Panc1 (cell line): ENCODE results near the gene OIP5. TPM values are rescaled to one million over a fixed set of nuclear protein-coding genes. Genes with fewer than 3 reads are reported as not detected.

Experiments
- ATAC-seq: fragments of 200-7000 bp; cut with Tn5 transposase; 2 replicates; pipeline ENCODE4 v1.9.1; 2020; ENCODE audit warnings: mild to moderate bottlenecking, moderate library complexity
- BruUV-seq: library from RNA; stranded (reverse); fragments of 400-500 nt; replicated peaks from 2 replicates; lab custom pipeline; 2021; lab: Mats Ljungman, UMichigan
- CTCF ChIA-PET: fragments of 300-600 bp; sonication (Branson Sonifier 250); formaldehyde crosslinking; loops from one replicate; lab custom pipeline; 2022; ENCODE audit warnings: antibody characterized with exemption; lab: Charles Lee
- POLR2A ChIA-PET: fragments of 300-600 bp; sonication (Branson Sonifier 250); formaldehyde crosslinking; loops from one replicate; lab custom pipeline; 2022; ENCODE audit warnings: antibody characterized with exemption; lab: Charles Lee
- DNase-seq: peaks from one replicate; pipeline ENCODE4 v3.0.0-alpha.2; 2010; ENCODE audit warnings: low read depth, low spot score
- H3K27ac ChIP-seq: 2 replicates; pipeline ENCODE4 v1.5.1; 2011; ENCODE audit warnings: mild to moderate bottlenecking, low read length, inconsistent platforms
- H3K27me3 ChIP-seq: fragments of 200-500 bp; sonication (Bioruptor generic); 2 replicates; pipeline ENCODE4 v1.6.0; 2014; ENCODE audit warnings: low read length, inconsistent platforms; ENCODE audit not compliant: control insufficient read depth, insufficient read depth
- H3K36me3 ChIP-seq: fragments of 200-500 bp; sonication (Bioruptor generic); 2 replicates; pipeline ENCODE4 v1.5.1; 2014; ENCODE audit warnings: inconsistent platforms, mild to moderate bottlenecking, low read length, moderate library complexity; ENCODE audit not compliant: control insufficient read depth, insufficient read depth
- H3K4me1 ChIP-seq: 2 replicates; pipeline ENCODE4 v1.5.1; 2011; ENCODE audit warnings: inconsistent platforms, mild to moderate bottlenecking, low read length, moderate library complexity; ENCODE audit not compliant: control insufficient read depth, insufficient read depth
- H3K4me3 ChIP-seq, 2 experiments: 2 replicates each; pipeline ENCODE4 v1.5.1; 2011 to 2012; ENCODE audit warnings: low read depth in 2 of 2, low read length in 2 of 2, mild to moderate bottlenecking in 2 of 2, inconsistent platforms in 1 of 2, moderate library complexity in 1 of 2
- H3K9me3 ChIP-seq: fragments of 200-500 bp; sonication (Bioruptor generic); 2 replicates; pipeline ENCODE4 v1.5.1; 2014; ENCODE audit warnings: low read depth, mild to moderate bottlenecking, inconsistent platforms, low read length, moderate library complexity; ENCODE audit not compliant: control insufficient read depth, insufficient read depth
- POLR2AphosphoS5 ChIP-seq: IDR thresholded peaks from 2 replicates; pipeline ENCODE4 v1.6.1; 2012; ENCODE audit warnings: mild to moderate bottlenecking, low read depth, low read length, moderate library complexity
- SIN3A ChIP-seq: IDR thresholded peaks from 2 replicates; pipeline ENCODE4 v1.6.1; 2012; ENCODE audit warnings: low read depth, mild to moderate bottlenecking, low read length, moderate library complexity, borderline replicate concordance; ENCODE audit not compliant: insufficient read depth
- TCF7L2 ChIP-seq: IDR thresholded peaks from 2 replicates; pipeline ENCODE4 v1.6.1; 2011; ENCODE audit warnings: mild to moderate bottlenecking, low read depth, low read length, inconsistent platforms
- in situ Hi-C: cut with HindIII; loops from 2 replicates; pipeline ENCODE4 v1.10.0; 2016; ENCODE audit warnings: low sequenced_read_pairs, low pct_unique_long_range_greater_than_20kb
- intact Hi-C: fragments of 100-400 bp; cut with micrococcal nuclease; formaldehyde crosslinking; loops from one replicate; pipeline ENCODE4 v1.10.0; 2022; ENCODE audit not compliant: unreplicated experiment
- total RNA-seq: library from RNA; stranded (reverse); gene quantifications from one replicate; pipeline ENCODE4 v1.2.1, GENCODE V29; 2021; ENCODE audit not compliant: unreplicated experiment
- TF ChIP-seq, protein P1 (sequence below), 2 experiments: IDR thresholded peaks; 2 replicates each; pipeline ENCODE4 v1.6.1; 2011 to 2012; ENCODE audit warnings: low read depth in 2 of 2, control low read depth in 1 of 2, low read length in 1 of 2, mild to moderate bottlenecking in 1 of 2, moderate library complexity in 1 of 2; ENCODE audit not compliant: insufficient read depth in 1 of 2
- TF ChIP-seq, protein P2 (sequence below): fragments of 450-650 bp; IDR thresholded peaks from 2 replicates; pipeline ENCODE4 v1.5.1; 2017; ENCODE audit warnings: mild to moderate bottlenecking

Gene OIP5
- total RNA-seq, 1 experiment from 2014 or later: 26.7 TPM

DNA sequence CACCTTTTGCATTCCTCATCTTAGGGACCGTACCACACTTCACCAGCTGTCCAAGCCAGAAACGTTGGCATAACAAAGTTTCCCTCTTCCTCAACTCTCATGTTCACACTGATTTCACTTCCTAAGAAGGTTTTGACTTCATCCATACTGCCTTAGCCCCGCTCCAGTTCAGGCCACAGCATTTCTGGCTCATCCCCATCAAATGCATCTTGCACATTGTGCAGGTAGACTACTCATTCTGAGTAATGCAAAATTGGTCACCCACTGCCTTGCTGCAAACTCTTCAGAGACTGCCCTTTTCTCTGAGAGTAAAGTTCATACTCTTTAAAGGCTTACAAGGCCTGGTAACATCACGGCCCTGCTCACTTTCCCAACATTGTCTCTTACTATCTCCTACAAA is 9.1 kb upstream of the OIP5 start:
- intact Hi-C loops (no loop called here), in situ Hi-C loops (no loop called here)
- no peak for DNase-seq
- ATAC-seq: no peak
- BruUV-seq: no TSS peak
- CTCF ChIA-PET: no interaction called here
- Histone ChIP-seq H3K9me3 (no peaks in the 10 kb centered on the region), H3K27me3 (no peaks in the 10 kb centered on the region), H3K4me3 (no peak overlapping the region), H3K27ac (no peak overlapping the region), H3K36me3 (peaks cover 13% of the 10 kb centered on the region; the same call in 1 of the 2 replicates), H3K4me1 (peaks cover 3% of the 10 kb centered on the region; the same call in 1 of the 2 replicates)
- TF ChIP-seq, protein P1, sequence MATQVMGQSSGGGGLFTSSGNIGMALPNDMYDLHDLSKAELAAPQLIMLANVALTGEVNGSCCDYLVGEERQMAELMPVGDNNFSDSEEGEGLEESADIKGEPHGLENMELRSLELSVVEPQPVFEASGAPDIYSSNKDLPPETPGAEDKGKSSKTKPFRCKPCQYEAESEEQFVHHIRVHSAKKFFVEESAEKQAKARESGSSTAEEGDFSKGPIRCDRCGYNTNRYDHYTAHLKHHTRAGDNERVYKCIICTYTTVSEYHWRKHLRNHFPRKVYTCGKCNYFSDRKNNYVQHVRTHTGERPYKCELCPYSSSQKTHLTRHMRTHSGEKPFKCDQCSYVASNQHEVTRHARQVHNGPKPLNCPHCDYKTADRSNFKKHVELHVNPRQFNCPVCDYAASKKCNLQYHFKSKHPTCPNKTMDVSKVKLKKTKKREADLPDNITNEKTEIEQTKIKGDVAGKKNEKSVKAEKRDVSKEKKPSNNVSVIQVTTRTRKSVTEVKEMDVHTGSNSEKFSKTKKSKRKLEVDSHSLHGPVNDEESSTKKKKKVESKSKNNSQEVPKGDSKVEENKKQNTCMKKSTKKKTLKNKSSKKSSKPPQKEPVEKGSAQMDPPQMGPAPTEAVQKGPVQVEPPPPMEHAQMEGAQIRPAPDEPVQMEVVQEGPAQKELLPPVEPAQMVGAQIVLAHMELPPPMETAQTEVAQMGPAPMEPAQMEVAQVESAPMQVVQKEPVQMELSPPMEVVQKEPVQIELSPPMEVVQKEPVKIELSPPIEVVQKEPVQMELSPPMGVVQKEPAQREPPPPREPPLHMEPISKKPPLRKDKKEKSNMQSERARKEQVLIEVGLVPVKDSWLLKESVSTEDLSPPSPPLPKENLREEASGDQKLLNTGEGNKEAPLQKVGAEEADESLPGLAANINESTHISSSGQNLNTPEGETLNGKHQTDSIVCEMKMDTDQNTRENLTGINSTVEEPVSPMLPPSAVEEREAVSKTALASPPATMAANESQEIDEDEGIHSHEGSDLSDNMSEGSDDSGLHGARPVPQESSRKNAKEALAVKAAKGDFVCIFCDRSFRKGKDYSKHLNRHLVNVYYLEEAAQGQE (IDR thresholded peaks at IDR 0.05; ENCODE audit: insufficient read depth in 1 of 2, low read depth in 2 of 2, low read length in 1 of 2): no peak
- TF ChIP-seq SIN3A (no peak), POLR2AphosphoS5 (no peak), TCF7L2 (no peak)
- TF ChIP-seq, protein P2, sequence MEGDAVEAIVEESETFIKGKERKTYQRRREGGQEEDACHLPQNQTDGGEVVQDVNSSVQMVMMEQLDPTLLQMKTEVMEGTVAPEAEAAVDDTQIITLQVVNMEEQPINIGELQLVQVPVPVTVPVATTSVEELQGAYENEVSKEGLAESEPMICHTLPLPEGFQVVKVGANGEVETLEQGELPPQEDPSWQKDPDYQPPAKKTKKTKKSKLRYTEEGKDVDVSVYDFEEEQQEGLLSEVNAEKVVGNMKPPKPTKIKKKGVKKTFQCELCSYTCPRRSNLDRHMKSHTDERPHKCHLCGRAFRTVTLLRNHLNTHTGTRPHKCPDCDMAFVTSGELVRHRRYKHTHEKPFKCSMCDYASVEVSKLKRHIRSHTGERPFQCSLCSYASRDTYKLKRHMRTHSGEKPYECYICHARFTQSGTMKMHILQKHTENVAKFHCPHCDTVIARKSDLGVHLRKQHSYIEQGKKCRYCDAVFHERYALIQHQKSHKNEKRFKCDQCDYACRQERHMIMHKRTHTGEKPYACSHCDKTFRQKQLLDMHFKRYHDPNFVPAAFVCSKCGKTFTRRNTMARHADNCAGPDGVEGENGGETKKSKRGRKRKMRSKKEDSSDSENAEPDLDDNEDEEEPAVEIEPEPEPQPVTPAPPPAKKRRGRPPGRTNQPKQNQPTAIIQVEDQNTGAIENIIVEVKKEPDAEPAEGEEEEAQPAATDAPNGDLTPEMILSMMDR: no peak
- POLR2A ChIA-PET: no interaction called here

DNA sequence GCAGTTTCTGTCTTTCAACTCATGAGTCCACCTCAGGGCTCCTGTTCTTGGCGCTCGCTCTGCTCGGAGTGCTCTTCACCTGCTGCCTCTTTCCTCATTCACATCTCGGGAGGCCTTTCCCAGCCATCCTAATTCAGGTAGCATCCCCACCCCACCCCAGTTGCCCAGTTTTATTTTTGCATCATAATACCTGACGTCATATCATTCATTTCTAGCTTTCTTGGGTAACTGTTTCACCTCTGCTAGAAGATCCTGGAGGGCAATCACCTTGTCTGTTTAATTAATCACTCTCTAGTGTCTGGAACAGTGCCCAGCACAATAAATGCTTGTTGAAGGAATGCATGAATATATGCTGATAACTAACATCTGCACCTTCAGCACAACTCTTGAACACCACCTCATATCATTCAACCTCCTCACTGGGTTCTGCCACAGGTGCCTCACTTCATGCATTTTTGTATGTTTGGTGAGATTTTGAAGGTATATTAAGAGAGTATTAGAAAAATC is 7.9 kb upstream of the OIP5 start:
- H3K36me3 ChIP-seq: peaks cover 17% of the 10 kb centered on the region; the same call in 1 of the 2 replicates

More for the DNA sequence above, 7.9 kb upstream of the OIP5 start:
- Histone ChIP-seq H3K27me3 (no peaks in the 10 kb centered on the region), H3K4me1 (peaks cover 3% of the 10 kb centered on the region; the same call in 1 of the 2 replicates), H3K27ac (no peak overlapping the region), H3K9me3 (no peaks in the 10 kb centered on the region), H3K4me3 (no peak overlapping the region)
- no peak for TF ChIP-seq TCF7L2
- TF ChIP-seq, protein P1 (IDR thresholded peaks at IDR 0.05; ENCODE audit: insufficient read depth in 1 of 2, low read depth in 2 of 2, low read length in 1 of 2): no peak
- DNase-seq (no peak), ATAC-seq (no peak)
- intact Hi-C loops (no loop called here), in situ Hi-C loops (no loop called here)
- CTCF ChIA-PET: no interaction called here
- POLR2A ChIA-PET: no interaction called here
- no TSS peak for BruUV-seq
